Measurements from ENCODE around the gene SSC5D. TPM values are rescaled to one million over a fixed set of nuclear protein-coding genes. Genes with fewer than 3 reads are reported as not detected.

The SSC5D gene
- polyA plus RNA-seq, 3 donors: 0.08 TPM; not detected in 2

DNA sequence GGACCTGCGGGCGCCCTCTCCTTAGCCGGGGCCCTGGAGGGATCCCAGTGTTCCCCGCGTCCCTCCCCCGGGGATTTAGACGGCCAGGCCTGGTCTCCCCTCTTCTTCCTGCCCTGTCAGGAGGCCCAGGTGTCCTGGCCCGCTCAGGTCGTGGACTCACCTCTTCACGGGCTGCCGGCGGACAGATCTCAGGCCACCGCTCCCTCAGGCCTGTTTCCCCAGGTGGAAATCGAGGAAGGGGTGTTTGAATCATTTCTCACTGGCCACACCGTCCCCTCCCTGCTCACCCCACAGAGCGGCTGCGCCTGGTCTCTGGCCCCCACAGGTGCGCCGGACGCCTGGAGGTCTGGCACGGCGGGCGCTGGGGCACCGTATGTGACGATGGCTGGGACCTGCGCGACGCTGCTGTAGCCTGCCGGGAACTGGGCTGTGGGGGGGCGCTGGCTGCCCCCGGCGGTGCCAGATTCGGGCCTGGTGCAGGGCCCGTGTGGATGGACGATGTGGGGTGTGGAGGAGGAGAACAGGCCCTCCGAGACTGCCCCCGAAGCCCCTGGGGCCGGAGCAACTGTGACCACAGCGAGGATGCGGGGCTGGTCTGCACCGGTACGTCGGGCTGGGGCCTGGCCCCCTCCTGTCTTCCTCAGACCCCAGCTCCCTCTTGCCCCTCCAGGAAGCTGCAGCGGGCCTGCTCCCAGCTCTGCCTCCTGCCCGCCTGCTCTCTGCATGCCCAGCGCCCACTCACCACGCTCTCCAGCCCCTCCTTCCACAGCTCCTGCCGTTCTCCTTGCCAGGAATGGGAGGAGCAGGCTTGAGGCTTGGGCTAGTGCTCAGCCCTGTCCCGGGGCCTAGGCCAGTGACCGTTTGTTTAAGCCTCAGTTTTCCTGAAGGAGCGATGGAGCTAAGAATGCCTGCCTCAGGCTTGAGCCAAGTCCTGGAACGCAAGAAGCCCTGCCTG, 2.5 kb downstream of the SSC5D start:
- intact Hi-C loops (cut with micrococcal nuclease): no loop called here
- Mint-ChIP-seq H3K27me3 (ENCODE audit: low read depth in 3 of 3) (peaks cover 16 to 44% (median 26%) of the 10 kb centered on the region in 3 donors), H3K4me3 (no peak overlapping the region), H3K36me3 (no peaks in the 10 kb centered on the region), H3K27ac (peak overlapping the region in 1 of 7 donors; percentile 35), H3K4me1 (peaks cover 8% of the 10 kb centered on the region), H3K9me3 (peaks cover 0 to 3% (median 0%) of the 10 kb centered on the region in 7 donors)
- H3K27ac ChIP-seq (ENCODE audit: low read depth in 1 of 2, low read length in 2 of 2): no peak overlapping the region
- no peaks in the 10 kb centered on the region for H3K4me1 ChIP-seq (ENCODE audit: control insufficient read depth in 1 of 2, insufficient read depth in 2 of 2, low read length in 2 of 2)
- H2AFZ ChIP-seq (ENCODE audit: insufficient read depth, low read depth, low read length, poor library complexity, severe bottlenecking): no peak overlapping the region
- H4K20me1 ChIP-seq (ENCODE audit: insufficient read depth, low read length): no peaks in the 10 kb centered on the region
- no peaks in the 10 kb centered on the region for H3K36me3 ChIP-seq (replicated peaks in 1 of 2; ENCODE audit: control insufficient read depth in 1 of 2, insufficient read depth in 2 of 2, low read length in 2 of 2)
- peaks cover 0 to 9% of the 10 kb centered on the region in 2 donors for H3K27me3 ChIP-seq (ENCODE audit: control insufficient read depth in 2 of 2, insufficient read depth in 2 of 2, low read length in 2 of 2)
- no peak for DNase-seq
- H3K4me3 ChIP-seq (replicated peaks in 1 of 3; ENCODE audit: low read depth in 2 of 3, low read length in 3 of 3): no peak overlapping the region
- WGBS (ENCODE audit: insufficient coverage): 75% methylated on average over 28 of the region's 52 CpGs
- TF ChIP-seq CTCF (IDR thresholded peaks at IDR 0.05): no peak
- no peaks in the 10 kb centered on the region for H3K9me3 ChIP-seq (replicated peaks in 1 of 2; ENCODE audit: control insufficient read depth in 1 of 2, insufficient read depth in 1 of 2, low read length in 2 of 2)
- no peaks in the 10 kb centered on the region for H3K79me2 ChIP-seq (ENCODE audit: insufficient read depth, low read length)
- no peak overlapping the region for H3K9ac ChIP-seq (ENCODE audit: insufficient read depth, low read length, poor library complexity, severe bottlenecking)
- no peak overlapping the region for H3K4me2 ChIP-seq (replicated peaks; ENCODE audit: extremely low read depth, low read length, poor library complexity, severe bottlenecking)

GRCh38 chr19:55491546-55492360, 3.5 kb downstream of the SSC5D start:
- intact Hi-C loops (cut with micrococcal nuclease): no loop called here
- H3K4me3 ChIP-seq (replicated peaks in 1 of 3; ENCODE audit: low read depth in 2 of 3, low read length in 3 of 3): no peak overlapping the region
- no peak for DNase-seq
- peaks cover 0 to 9% of the 10 kb centered on the region in 2 donors for H3K27me3 ChIP-seq (ENCODE audit: control insufficient read depth in 2 of 2, insufficient read depth in 2 of 2, low read length in 2 of 2)
- TF ChIP-seq CTCF (IDR thresholded peaks at IDR 0.05): no peak
- peaks cover 16 to 40% (median 24%) of the 10 kb centered on the region in 3 donors for H3K27me3 Mint-ChIP-seq (ENCODE audit: low read depth in 3 of 3)
- H3K9me3 ChIP-seq (replicated peaks in 1 of 2; ENCODE audit: control insufficient read depth in 1 of 2, insufficient read depth in 1 of 2, low read length in 2 of 2): no peaks in the 10 kb centered on the region
- no peaks in the 10 kb centered on the region for H3K4me1 ChIP-seq (ENCODE audit: control insufficient read depth in 1 of 2, insufficient read depth in 2 of 2, low read length in 2 of 2)
- H3K4me3 Mint-ChIP-seq: peak overlapping the region in 1 of 2 donors; percentile 17
- H4K20me1 ChIP-seq (ENCODE audit: insufficient read depth, low read length): no peaks in the 10 kb centered on the region
- H3K36me3 Mint-ChIP-seq: no peaks in the 10 kb centered on the region
- H3K9ac ChIP-seq (ENCODE audit: insufficient read depth, low read length, poor library complexity, severe bottlenecking): no peak overlapping the region
- peak overlapping the region in 1 of 7 donors; percentile 8 for H3K27ac Mint-ChIP-seq
- peaks cover 0 to 3% (median 0%) of the 10 kb centered on the region in 7 donors for H3K9me3 Mint-ChIP-seq
- H3K79me2 ChIP-seq (ENCODE audit: insufficient read depth, low read length): no peaks in the 10 kb centered on the region
- H3K4me2 ChIP-seq (replicated peaks; ENCODE audit: extremely low read depth, low read length, poor library complexity, severe bottlenecking): no peak overlapping the region
- no peak overlapping the region for H3K27ac ChIP-seq (ENCODE audit: low read depth in 1 of 2, low read length in 2 of 2)
- peaks cover 6% of the 10 kb centered on the region for H3K4me1 Mint-ChIP-seq
- no peak overlapping the region for H2AFZ ChIP-seq (ENCODE audit: insufficient read depth, low read depth, low read length, poor library complexity, severe bottlenecking)
- H3K36me3 ChIP-seq (replicated peaks in 1 of 2; ENCODE audit: control insufficient read depth in 1 of 2, insufficient read depth in 2 of 2, low read length in 2 of 2): no peaks in the 10 kb centered on the region
- WGBS (ENCODE audit: insufficient coverage): 86% methylated on average over 16 of the region's 24 CpGs
